GM18498 (cell line): ENCODE results near the gene GNG2.

Source experiments
- ATAC-seq: cut with Tn5 transposase; IDR thresholded peaks from one replicate; pipeline ENCODE4 v1.9.1; 2021; ENCODE audit warnings: mild to moderate bottlenecking, moderate library complexity; ENCODE audit not compliant: unreplicated experiment

GNG2 gene

GRCh38 chr14:52015411-52016030 is 155.1 kb downstream of the GNG2 start:
- no peak for ATAC-seq

GRCh38 chr14:52018252-52018651 is 157.8 kb downstream of the GNG2 start:
- ATAC-seq: no peak

DNA sequence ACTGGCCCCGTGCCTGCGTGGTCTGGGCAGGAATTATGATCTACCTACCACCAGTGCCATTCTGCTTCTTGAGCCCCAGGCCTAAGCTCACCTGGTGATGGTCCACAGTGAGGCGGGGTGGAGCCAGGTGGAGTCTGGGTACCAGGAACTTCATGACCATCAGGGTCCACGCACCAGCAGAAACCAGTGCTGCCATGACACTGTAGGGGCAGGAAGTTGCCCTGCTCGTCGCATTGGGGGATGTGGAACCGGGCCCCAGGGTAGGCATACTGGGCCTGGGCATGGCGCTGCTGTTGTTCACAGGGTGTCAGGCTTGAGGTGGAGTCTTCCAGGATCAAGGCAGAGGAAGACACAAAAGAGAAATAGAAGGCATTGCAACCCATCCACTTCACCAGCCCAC is 158.6 kb downstream of the GNG2 start:
- no peak for ATAC-seq
